Astrocyte of the hippocampus (primary cell): ENCODE results near the gene SH3BP1.
"Not testable (repeated sequence)": the region's sequence is repeated elsewhere in the genome, so short reads cannot be mapped to it uniquely, and the experiment has no call there.

Source experiments
- DNase-seq: peaks from one replicate; pipeline ENCODE4 v3.0.0; 2011; ENCODE audit warnings: low read depth, low spot score

The SH3BP1 gene

GRCh38 chr22:37639070-37639760, at the start of gene SH3BP1:
Gene SH3BP1 (plus strand): TSS chr22:37639669. CDS start chr22:37639788, 119 bp downstream.
- peak; percentile 62 for DNase-seq

GRCh38 chr22:37591081-37591480, 48.4 kb upstream of the SH3BP1 start:
- DNase-seq: not testable (repeated sequence)

- no peak for DNase-seq
Observed at GRCh38 chr22:37591823-37592404, 47.6 kb upstream of the SH3BP1 start.

- DNase-seq: no peak
Observed at GRCh38 chr22:37594237-37594636, 45.2 kb upstream of the SH3BP1 start.

- DNase-seq: no peak
Observed at GRCh38 chr22:37599153-37599552, 40.3 kb upstream of the SH3BP1 start.

GRCh38 chr22:37601203-37601539, 38.3 kb upstream of the SH3BP1 start:
- DNase-seq: no peak

GRCh38 chr22:37601540-37602442, 37.7 kb upstream of the SH3BP1 start:
- peak; percentile 49 for DNase-seq

- DNase-seq: not testable (repeated sequence)
Observed at GRCh38 chr22:37602546-37603277, 36.8 kb upstream of the SH3BP1 start.

- no peak for DNase-seq
Observed at GRCh38 chr22:37604074-37604473, 35.4 kb upstream of the SH3BP1 start.

GRCh38 chr22:37604875-37605274, 34.6 kb upstream of the SH3BP1 start:
- no peak for DNase-seq

GRCh38 chr22:37607010-37607934, 32.2 kb upstream of the SH3BP1 start:
- peak; percentile 88 for DNase-seq

GRCh38 chr22:37607935-37608476, 31.5 kb upstream of the SH3BP1 start:
- DNase-seq: no peak

GRCh38 chr22:37608477-37609239, 30.8 kb upstream of the SH3BP1 start, which contains the start of gene GGA1:
Gene GGA1 (plus strand): TSS chr22:37608834. CDS start chr22:37608861, 27 bp downstream.
- peak; percentile 99 for DNase-seq

- no peak for DNase-seq
Observed at GRCh38 chr22:37609240-37610152, 30.0 kb upstream of the SH3BP1 start.

- not testable (repeated sequence) for DNase-seq
Observed at GRCh38 chr22:37610153-37610475, 29.4 kb upstream of the SH3BP1 start.

- no peak for DNase-seq
Observed at GRCh38 chr22:37610480-37611129, 28.9 kb upstream of the SH3BP1 start.

GRCh38 chr22:37611207-37611606, 28.3 kb upstream of the SH3BP1 start:
- DNase-seq: no peak
